ENCODE measurements around the gene PANX3.

PANX3 gene

DNA sequence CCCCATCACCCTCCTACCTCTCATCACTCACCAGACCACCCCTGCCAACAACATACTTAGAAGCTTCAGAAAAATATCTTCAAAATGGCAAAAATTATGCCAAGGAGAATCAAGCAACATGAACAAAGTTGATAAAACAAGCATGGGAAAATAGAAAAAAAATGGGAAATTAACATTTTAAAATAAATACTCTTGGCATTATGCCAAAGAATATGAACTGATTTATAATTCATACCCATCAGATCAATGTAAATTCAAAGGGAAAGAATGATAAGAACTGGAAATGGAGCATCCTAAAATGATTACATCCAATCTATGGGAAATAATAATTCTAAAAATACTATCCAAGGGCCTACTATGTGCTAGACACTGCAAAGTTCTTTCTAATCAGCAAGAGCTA, 50.3 kb downstream of the PANX3 start:
- no peak for DNase-seq

DNA sequence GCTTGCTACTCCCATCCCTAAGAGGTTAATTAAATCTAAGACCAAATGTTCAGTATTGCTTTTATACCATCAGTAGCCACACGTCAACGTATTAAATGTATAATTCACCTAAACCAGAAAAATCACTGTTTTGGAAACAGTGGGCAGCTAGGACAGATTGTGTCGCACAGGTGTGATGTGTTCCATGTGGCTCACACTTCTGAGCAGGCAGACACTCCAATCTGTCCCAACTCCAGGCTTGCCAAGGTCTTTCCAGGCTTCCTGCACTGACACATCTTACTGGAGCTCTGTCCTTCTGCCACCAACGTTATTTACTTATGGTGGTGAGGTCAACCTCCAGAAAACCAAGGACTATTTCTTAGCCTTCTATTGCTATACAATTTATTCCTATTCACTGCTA, 50.9 kb downstream of the PANX3 start:
- no peak for DNase-seq

DNA sequence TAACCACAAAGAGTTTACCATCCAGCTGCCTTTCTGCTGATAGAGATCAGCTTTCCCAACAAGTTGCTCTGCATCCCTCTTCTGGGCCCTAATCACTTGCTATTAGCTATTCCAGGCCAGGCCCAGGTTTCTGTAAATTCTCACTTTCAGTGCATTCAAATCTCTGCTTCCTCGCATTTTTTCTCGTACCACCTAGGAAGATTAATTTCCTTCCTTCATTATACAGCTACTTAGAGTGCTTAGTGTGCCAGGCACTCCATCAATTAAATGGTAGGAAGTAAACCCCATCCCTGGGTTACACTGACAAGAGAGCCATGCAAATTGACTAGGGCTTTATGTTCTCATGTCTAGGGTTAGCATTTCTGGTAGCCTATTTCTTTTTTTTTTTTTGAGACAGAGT, 52.6 kb downstream of the PANX3 start:
- no peak for DNase-seq

DNA sequence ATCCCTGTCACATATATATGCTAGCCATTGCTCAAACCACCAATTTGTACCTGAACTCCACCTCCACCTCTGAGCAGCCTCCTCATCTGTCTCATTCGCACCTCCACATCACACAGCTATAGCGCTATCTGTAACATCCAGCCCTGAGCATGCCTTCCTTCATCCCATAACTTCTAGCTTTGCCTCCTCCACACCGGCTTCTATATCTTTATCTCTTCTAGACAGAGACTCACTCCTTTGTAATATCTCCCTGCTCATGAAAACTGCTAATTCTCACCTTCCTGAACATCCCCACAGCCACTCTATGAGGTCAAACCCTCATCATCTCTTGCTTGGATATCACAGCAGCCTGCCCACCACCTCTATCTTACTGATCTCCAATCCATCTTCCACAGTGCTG, 56.4 kb downstream of the PANX3 start:
- no peak for DNase-seq

DNA sequence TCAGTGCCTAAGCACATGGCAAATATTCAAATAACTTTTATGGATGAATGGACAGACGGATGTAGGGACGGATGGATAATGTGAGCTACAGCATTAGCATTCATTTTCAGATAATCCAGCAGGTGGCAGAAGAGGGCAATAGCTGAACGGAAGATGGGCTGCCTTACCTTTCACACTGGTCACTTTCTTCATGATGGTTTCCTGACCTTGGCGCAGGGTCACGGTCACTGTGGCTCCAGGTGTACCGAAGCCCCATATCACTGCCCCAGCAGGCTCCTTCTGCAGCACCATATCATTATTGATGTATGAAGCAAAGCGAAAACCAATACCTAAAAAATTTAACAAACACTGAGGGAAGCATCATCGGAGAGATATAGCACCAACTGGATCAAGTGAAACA, 58.0 kb downstream of the PANX3 start:
- peak in 1 of 2 experiments; percentile 35 for DNase-seq

Measured in NCI-H1930 (cell line).